Neural cell (in vitro differentiated cells): ENCODE data around the gene MXI1. TPM values are rescaled to one million over a fixed set of nuclear protein-coding genes. Genes with fewer than 3 reads are reported as not detected.

ENCODE experiments used
- H2AFZ ChIP-seq: fragments of 200-600, 300-800 bp; sonication (generic), shearing (Covaris generic); 2 replicates; pipeline ENCODE4 v1.6.0; 2014; ENCODE audit warnings: low read depth, mild to moderate bottlenecking, antibody characterized with exemption, low read length, moderate library complexity
- H3F3A ChIP-seq: fragments of 200-600 bp; shearing (Covaris generic); 2 replicates; pipeline ENCODE4 v1.6.1; 2016; ENCODE audit warnings: mild to moderate bottlenecking, moderate library complexity, mixed read lengths, antibody characterized with exemption, low read length; ENCODE audit not compliant: insufficient read depth, poor library complexity, severe bottlenecking
- H3K27ac ChIP-seq: fragments of 200-600, 300-800 bp; sonication (generic), shearing (Covaris generic); 2 replicates; pipeline ENCODE4 v1.5.1; 2014; ENCODE audit warnings: mild to moderate bottlenecking, low read length, moderate library complexity
- H3K27me3 ChIP-seq: fragments of 300-800, 200-600 bp; sonication (generic), shearing (Covaris generic); 2 replicates; pipeline ENCODE4 v1.6.0; 2014; ENCODE audit warnings: mild to moderate bottlenecking, low read depth, low read length, moderate library complexity; ENCODE audit not compliant: insufficient read depth
- H3K36me3 ChIP-seq: fragments of 300-800, 200-600 bp; sonication (generic), shearing (Covaris generic); 2 replicates; pipeline ENCODE4 v1.5.1; 2014; ENCODE audit warnings: mild to moderate bottlenecking, antibody characterized with exemption, low read length, moderate library complexity; ENCODE audit not compliant: insufficient read depth
- H3K4me2 ChIP-seq: fragments of 300-800, 200-600 bp; sonication (generic), shearing (Covaris generic); 2 replicates; pipeline ENCODE4 v1.6.0; 2014; ENCODE audit warnings: mild to moderate bottlenecking, low read length
- H3K4me3 ChIP-seq: fragments of 300-800, 200-600 bp; sonication (generic), shearing (Covaris generic); 2 replicates; pipeline ENCODE4 v1.5.1; 2014; ENCODE audit warnings: mild to moderate bottlenecking, low read length, moderate library complexity
- H3K79me2 ChIP-seq: fragments of 200-600 bp; shearing (Covaris generic); replicated peaks from 2 replicates; pipeline ENCODE4 v1.6.0; 2014; ENCODE audit warnings: mild to moderate bottlenecking, low read length, moderate library complexity; ENCODE audit not compliant: insufficient read depth
- H3K9ac ChIP-seq: fragments of 300-800, 200-600 bp; sonication (generic), shearing (Covaris generic); 2 replicates; pipeline ENCODE4 v1.6.1; 2016; ENCODE audit warnings: mild to moderate bottlenecking, low read length, mixed read lengths
- H3K9me2 ChIP-seq: fragments of 200-600 bp; shearing (Covaris generic); 2 replicates; pipeline ENCODE4 v1.6.1; 2016; ENCODE audit warnings: mild to moderate bottlenecking, low read length, mixed read lengths; ENCODE audit not compliant: insufficient read depth
- H3K9me3 ChIP-seq: fragments of 200-600, 300-800 bp; sonication (generic), shearing (Covaris generic); 2 replicates; pipeline ENCODE4 v1.6.1; 2016; ENCODE audit warnings: mild to moderate bottlenecking, mixed run types, low read length, moderate library complexity, mixed read lengths
- H4K20me1 ChIP-seq: fragments of 200-600 bp; shearing (Covaris generic); 2 replicates; pipeline ENCODE4 v1.6.1; 2016; ENCODE audit warnings: mild to moderate bottlenecking, mixed run types; ENCODE audit not compliant: insufficient read depth
- EP300 ChIP-seq: fragments of 450-650 bp; conservative IDR thresholded peaks from 2 replicates; pipeline ENCODE4 v1.6.1; 2014; ENCODE audit warnings: antibody characterized with exemption, mild to moderate bottlenecking, moderate library complexity; ENCODE audit not compliant: poor library complexity, severe bottlenecking
- EZH2 ChIP-seq: fragments of 200-600, 300-800 bp; shearing (Covaris generic), sonication (generic); IDR thresholded peaks from 2 replicates; pipeline ENCODE4 v1.6.1; 2014; ENCODE audit warnings: antibody characterized with exemption, low read length, borderline replicate concordance, mild to moderate bottlenecking; ENCODE audit not compliant: insufficient read depth, poor library complexity, severe bottlenecking
- MXI1 ChIP-seq: fragments of 450-650 bp; conservative IDR thresholded peaks from 2 replicates; pipeline ENCODE4 v1.6.1; 2014; ENCODE audit warnings: antibody characterized with exemption, mild to moderate bottlenecking; ENCODE audit not compliant: poor library complexity, severe bottlenecking
- POLR2AphosphoS5 ChIP-seq: IDR thresholded peaks from 2 replicates; pipeline ENCODE4 v1.6.1; 2012
- RAD21 ChIP-seq: fragments of 450-650 bp; conservative IDR thresholded peaks from 2 replicates; pipeline ENCODE4 v1.6.1; 2014; ENCODE audit warnings: antibody characterized with exemption, mild to moderate bottlenecking, moderate library complexity
- SMC3 ChIP-seq: fragments of 450-650 bp; conservative IDR thresholded peaks from 2 replicates; pipeline ENCODE4 v1.6.1; 2014; ENCODE audit warnings: antibody characterized with exemption, mild to moderate bottlenecking, moderate library complexity; ENCODE audit not compliant: poor library complexity
- TAF1 ChIP-seq: IDR thresholded peaks from 2 replicates; pipeline ENCODE4 v1.6.1; 2012; ENCODE audit warnings: low read depth
- polyA plus RNA-seq: library from polyadenylated mRNA; depleted of rRNA; stranded (reverse); fragments of >200 nt; gene quantifications from 2 replicates; pipeline ENCODE4 v1.2.3, GENCODE V29; 2014
- TF ChIP-seq, protein P1 (sequence below): IDR thresholded peaks from 2 replicates; pipeline ENCODE4 v1.6.1; 2012; ENCODE audit warnings: borderline replicate concordance
- TF ChIP-seq, protein P2 (sequence below): fragments of 450-650 bp; IDR thresholded peaks from 2 replicates; pipeline ENCODE4 v1.5.1; 2014; ENCODE audit warnings: antibody characterized with exemption, mild to moderate bottlenecking, moderate library complexity; ENCODE audit not compliant: poor library complexity, severe bottlenecking

MXI1 gene
- polyA plus RNA-seq, 1 donor from 2014 or later = 69.5 TPM

DNA sequence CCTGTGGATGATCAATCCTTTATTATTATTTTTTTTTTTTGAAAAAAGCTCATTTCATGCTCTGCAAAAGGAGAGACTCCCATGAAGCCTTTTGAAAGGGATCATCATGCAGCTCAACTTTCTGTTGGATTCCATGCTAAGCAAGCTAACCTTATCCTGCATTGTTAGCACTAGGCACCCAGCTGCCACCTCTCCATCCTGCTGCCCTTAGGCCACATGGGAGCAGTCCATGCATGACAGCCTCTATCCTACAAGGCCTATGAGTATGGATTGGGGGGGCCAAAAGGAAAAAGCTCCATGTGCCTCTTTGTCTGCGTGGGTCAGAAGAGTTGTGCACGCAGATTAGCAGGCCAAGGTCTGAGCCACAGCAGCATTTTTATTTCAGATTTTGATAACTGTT lies 78.1 kb downstream of the MXI1 start:
- no peak overlapping the region for H3K9ac ChIP-seq
- H2AFZ ChIP-seq = no peak overlapping the region
- H3K4me3 ChIP-seq = no peak overlapping the region
- H3K27ac ChIP-seq = no peak overlapping the region
- H3F3A ChIP-seq = no peaks in the 10 kb centered on the region
- H3K9me2 ChIP-seq = no peaks in the 10 kb centered on the region
- peaks cover 7% of the 10 kb centered on the region for H3K36me3 ChIP-seq
- TF ChIP-seq, protein P1, sequence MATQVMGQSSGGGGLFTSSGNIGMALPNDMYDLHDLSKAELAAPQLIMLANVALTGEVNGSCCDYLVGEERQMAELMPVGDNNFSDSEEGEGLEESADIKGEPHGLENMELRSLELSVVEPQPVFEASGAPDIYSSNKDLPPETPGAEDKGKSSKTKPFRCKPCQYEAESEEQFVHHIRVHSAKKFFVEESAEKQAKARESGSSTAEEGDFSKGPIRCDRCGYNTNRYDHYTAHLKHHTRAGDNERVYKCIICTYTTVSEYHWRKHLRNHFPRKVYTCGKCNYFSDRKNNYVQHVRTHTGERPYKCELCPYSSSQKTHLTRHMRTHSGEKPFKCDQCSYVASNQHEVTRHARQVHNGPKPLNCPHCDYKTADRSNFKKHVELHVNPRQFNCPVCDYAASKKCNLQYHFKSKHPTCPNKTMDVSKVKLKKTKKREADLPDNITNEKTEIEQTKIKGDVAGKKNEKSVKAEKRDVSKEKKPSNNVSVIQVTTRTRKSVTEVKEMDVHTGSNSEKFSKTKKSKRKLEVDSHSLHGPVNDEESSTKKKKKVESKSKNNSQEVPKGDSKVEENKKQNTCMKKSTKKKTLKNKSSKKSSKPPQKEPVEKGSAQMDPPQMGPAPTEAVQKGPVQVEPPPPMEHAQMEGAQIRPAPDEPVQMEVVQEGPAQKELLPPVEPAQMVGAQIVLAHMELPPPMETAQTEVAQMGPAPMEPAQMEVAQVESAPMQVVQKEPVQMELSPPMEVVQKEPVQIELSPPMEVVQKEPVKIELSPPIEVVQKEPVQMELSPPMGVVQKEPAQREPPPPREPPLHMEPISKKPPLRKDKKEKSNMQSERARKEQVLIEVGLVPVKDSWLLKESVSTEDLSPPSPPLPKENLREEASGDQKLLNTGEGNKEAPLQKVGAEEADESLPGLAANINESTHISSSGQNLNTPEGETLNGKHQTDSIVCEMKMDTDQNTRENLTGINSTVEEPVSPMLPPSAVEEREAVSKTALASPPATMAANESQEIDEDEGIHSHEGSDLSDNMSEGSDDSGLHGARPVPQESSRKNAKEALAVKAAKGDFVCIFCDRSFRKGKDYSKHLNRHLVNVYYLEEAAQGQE = no peak
- TF ChIP-seq EZH2 (no peak), POLR2AphosphoS5 (no peak), SMC3 (no peak), EP300 (no peak), RAD21 (no peak), MXI1 (no peak), TAF1 (no peak)
- TF ChIP-seq, protein P2, sequence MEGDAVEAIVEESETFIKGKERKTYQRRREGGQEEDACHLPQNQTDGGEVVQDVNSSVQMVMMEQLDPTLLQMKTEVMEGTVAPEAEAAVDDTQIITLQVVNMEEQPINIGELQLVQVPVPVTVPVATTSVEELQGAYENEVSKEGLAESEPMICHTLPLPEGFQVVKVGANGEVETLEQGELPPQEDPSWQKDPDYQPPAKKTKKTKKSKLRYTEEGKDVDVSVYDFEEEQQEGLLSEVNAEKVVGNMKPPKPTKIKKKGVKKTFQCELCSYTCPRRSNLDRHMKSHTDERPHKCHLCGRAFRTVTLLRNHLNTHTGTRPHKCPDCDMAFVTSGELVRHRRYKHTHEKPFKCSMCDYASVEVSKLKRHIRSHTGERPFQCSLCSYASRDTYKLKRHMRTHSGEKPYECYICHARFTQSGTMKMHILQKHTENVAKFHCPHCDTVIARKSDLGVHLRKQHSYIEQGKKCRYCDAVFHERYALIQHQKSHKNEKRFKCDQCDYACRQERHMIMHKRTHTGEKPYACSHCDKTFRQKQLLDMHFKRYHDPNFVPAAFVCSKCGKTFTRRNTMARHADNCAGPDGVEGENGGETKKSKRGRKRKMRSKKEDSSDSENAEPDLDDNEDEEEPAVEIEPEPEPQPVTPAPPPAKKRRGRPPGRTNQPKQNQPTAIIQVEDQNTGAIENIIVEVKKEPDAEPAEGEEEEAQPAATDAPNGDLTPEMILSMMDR = no peak
- H3K4me2 ChIP-seq = no peak overlapping the region
- H4K20me1 ChIP-seq = no peaks in the 10 kb centered on the region
- H3K27me3 ChIP-seq = no peaks in the 10 kb centered on the region
- H3K79me2 ChIP-seq = peaks cover 3% of the 10 kb centered on the region
- no peaks in the 10 kb centered on the region for H3K9me3 ChIP-seq

GRCh38 chr10:110286841-110287240 lies 79.4 kb downstream of the MXI1 start:
- Histone ChIP-seq H4K20me1 (no peaks in the 10 kb centered on the region), H3K36me3 (peaks cover 7% of the 10 kb centered on the region), H3K9me2 (no peaks in the 10 kb centered on the region), H3K4me3 (no peak overlapping the region), H3K4me2 (no peak overlapping the region), H3K27me3 (no peaks in the 10 kb centered on the region), H3K79me2 (peaks cover 3% of the 10 kb centered on the region), H3K27ac (no peak overlapping the region), H3K9me3 (no peaks in the 10 kb centered on the region), H3K9ac (no peak overlapping the region), H3F3A (no peaks in the 10 kb centered on the region), H2AFZ (no peak overlapping the region)
- no peak for TF ChIP-seq MXI1
- TF ChIP-seq TAF1 = no peak
- no peak for TF ChIP-seq POLR2AphosphoS5
- TF ChIP-seq EZH2 = no peak
- TF ChIP-seq SMC3 = no peak
- TF ChIP-seq, protein P2 = no peak
